ENCODE measurements around the gene ADIG.
A peak's percentile ranks its signal among the peaks of the same experiment; 100 is the strongest.

ADIG gene

DNA sequence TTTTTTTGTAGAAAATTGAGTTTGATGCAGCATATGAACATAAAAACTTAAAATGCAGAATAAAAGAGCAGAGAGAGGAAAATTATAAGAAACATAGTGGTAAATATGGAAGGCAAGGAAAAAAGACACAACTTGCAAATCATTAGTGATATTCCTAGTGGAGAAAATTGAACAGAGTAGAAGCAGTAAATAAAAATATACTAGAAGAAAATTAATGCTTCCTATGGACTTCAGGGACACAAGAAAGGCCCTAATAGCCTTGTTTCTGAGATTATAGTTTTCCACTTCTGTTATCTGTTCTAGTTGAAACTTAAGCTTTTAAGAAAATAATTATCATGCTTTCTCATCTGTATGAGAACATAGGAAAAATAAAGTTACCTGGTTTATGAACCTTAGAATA, 25.6 kb upstream of the ADIG start:
- no peak for TF ChIP-seq JUND (IDR thresholded peaks at IDR 0.05; ENCODE audit: low read depth)
- in situ Hi-C loops (cut with HindIII; ENCODE audit: low pct_unique_long_range_greater_than_20kb, low sequenced_read_pairs), result no loop called here
- DNase-seq (ENCODE audit: low read depth in 1 of 2, low spot score in 1 of 2), result no peak

DNA sequence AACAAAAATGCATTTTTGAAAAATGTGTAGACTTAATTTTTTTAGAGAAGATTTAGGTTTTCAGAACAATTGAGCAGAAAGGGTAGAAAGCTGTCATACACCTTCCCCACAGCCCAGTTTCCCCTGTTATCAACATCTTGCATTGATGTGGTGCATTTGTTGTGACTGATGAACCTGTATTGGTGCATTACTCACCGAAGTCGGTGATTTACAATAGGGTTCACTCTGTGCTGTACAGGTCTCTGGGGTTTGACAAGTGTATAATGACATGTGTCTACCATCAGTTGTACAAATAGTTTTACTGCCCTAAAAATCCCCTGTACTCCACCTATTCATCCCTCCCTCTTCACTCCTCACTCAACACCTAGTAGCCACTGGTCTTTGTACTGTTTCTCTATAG, 23.8 kb upstream of the ADIG start:
- no peak for TF ChIP-seq JUND (IDR thresholded peaks at IDR 0.05; ENCODE audit: low read depth)
- in situ Hi-C loops (cut with HindIII; ENCODE audit: low pct_unique_long_range_greater_than_20kb, low sequenced_read_pairs), result no loop called here
- DNase-seq (ENCODE audit: low read depth in 1 of 2, low spot score in 1 of 2), result no peak

DNA sequence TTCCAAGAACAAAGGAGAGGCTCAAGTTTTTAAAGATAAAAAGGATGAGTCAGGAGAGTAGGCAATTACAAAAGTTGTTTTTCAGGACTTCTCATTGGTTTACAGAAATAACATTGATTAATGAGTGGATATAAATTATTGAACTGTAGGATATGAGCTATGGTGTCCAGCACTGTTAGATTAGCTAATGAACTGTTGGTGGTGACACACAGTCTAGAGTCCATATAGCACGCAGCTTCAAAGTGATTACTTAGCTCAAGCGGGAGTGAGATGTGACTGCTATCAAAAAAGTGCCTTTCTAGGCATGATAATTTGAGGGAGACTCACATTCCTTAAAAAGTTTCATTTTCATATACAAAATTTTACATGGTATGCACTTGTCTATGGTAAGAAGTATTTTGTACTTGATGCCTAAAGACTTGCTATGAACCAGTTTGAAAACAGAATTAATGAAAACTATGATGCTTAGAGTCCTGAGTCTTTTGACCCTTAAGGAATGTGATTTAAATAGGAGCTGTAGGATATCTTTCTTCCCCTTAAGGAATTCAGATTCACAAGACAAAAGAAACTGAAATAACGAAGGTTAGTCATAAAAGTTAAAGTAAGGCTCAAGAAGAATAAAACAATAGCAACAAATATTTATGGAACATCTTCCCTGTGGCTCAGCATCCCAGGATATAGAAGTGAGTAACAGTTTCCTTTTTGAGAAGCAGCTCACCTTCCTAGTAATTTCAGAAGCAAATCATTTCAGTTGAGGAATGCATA, 22.2 kb upstream of the ADIG start:
- no peak for TF ChIP-seq JUND (IDR thresholded peaks at IDR 0.05; ENCODE audit: low read depth)
- in situ Hi-C loops (cut with HindIII; ENCODE audit: low pct_unique_long_range_greater_than_20kb, low sequenced_read_pairs), result no loop called here
- DNase-seq (ENCODE audit: low read depth in 1 of 2, low spot score in 1 of 2), result no peak

- no peak for DNase-seq (ENCODE audit: low read depth in 1 of 2, low spot score in 1 of 2)
- TF ChIP-seq JUND (IDR thresholded peaks at IDR 0.05; ENCODE audit: low read depth), result no peak
- in situ Hi-C loops (cut with HindIII; ENCODE audit: low pct_unique_long_range_greater_than_20kb, low sequenced_read_pairs), result no loop called here
Measured at GRCh38 chr20:38559764-38560163, 21.2 kb upstream of the ADIG start.

- DNase-seq (ENCODE audit: low read depth in 1 of 2, low spot score in 1 of 2), result no peak
- in situ Hi-C loops (cut with HindIII; ENCODE audit: low pct_unique_long_range_greater_than_20kb, low sequenced_read_pairs), result no loop called here
- no peak for TF ChIP-seq JUND (IDR thresholded peaks at IDR 0.05; ENCODE audit: low read depth)
Measured at GRCh38 chr20:38563802-38564431, 17.1 kb upstream of the ADIG start.

DNA sequence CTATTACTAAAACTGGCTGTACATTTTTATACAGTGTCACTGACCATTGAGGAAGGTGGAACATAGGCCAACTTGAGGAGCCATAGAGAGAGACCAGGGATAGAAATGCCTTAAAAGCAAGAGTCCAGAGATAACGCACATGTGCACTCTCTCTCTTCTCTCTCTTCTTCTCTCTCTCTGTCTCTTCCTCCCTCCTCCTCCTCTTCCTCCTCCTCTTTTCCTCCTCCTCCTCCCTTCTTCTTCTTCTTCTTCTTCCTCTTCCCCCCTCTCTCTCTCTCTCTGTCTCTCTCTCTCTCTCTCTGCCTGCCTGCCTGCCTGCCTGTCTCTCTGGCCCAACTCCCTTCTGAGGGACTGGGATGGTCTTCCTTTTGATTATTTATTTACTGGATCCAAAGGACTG, 16.3 kb upstream of the ADIG start:
- no peak for DNase-seq (ENCODE audit: low read depth in 1 of 2, low spot score in 1 of 2)
- in situ Hi-C loops (cut with HindIII; ENCODE audit: low pct_unique_long_range_greater_than_20kb, low sequenced_read_pairs), result no loop called here
- no peak for TF ChIP-seq JUND (IDR thresholded peaks at IDR 0.05; ENCODE audit: low read depth)

DNA sequence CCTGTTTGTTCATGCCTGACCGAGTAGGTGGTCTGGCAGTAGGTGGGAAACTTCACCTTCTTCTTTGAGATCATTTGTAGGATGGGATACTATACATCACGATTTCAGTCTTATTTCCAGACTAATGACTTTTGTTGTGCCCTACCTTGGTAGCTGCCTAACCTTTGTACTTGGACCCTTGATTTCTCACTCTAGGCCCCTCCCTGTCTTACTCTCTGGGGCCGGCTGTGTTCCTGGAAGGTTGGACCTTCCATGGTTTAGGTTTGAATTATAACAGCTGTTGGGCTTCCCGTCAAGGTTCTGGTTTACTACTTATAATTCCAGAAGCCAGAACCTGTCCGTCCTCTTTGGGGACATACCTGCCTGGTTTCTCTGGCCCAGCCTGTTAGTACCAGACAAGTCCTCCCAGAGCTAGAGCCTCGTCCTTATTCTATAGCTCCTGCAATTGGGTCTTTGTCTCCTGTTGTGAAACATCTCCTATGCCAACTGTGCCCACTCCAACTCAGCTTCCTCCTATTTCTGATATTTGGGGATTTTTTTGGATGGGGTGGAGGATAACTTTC, 14.9 kb upstream of the ADIG start:
- DNase-seq (ENCODE audit: low read depth in 1 of 2, low spot score in 1 of 2), result peak in 1 of 2 experiments; percentile 75
- TF ChIP-seq JUND (IDR thresholded peaks at IDR 0.05; ENCODE audit: low read depth), result no peak
- in situ Hi-C loops (cut with HindIII; ENCODE audit: low pct_unique_long_range_greater_than_20kb, low sequenced_read_pairs), result no loop called here

DNA sequence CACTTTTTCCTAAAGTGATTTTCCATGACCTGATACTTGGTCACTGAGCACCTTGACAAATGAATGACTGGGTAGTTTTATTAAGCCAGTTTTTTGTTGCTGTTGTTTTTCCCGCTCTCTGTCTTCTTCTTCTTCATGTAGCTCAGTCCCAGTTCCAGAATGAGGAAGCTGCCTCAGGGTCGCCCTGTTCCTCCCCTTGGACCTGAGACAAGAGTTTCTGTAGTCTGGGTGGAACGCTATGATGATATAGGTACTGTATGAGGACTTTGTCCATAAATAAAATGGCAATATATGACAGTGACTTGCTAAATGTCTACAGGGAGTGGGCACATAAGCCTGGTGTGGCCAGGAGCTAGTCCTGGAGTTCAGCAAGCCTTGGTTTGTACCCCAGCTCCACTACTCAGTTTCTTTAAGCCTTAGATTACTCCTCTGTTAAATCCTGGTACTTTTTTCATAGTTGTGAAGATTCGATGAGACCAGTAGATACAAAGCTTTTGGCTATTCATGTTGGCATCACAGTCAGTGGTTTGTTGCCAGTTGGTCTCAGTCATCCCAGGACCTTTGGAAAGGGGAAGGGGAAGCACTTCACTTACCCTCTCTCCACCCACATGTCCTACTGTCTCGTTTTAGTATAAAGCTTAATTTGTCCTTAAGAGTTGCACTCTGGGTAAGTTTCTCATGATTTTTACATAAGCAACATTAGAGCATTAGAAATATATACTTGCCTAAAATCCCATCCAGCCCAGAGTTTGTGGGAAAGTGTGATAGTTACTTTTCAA, 11.1 kb upstream of the ADIG start:
- TF ChIP-seq JUND (IDR thresholded peaks at IDR 0.05; ENCODE audit: low read depth), result no peak
- no peak for DNase-seq (ENCODE audit: low read depth in 1 of 2, low spot score in 1 of 2)
- in situ Hi-C loops (cut with HindIII; ENCODE audit: low pct_unique_long_range_greater_than_20kb, low sequenced_read_pairs), result no loop called here

DNA sequence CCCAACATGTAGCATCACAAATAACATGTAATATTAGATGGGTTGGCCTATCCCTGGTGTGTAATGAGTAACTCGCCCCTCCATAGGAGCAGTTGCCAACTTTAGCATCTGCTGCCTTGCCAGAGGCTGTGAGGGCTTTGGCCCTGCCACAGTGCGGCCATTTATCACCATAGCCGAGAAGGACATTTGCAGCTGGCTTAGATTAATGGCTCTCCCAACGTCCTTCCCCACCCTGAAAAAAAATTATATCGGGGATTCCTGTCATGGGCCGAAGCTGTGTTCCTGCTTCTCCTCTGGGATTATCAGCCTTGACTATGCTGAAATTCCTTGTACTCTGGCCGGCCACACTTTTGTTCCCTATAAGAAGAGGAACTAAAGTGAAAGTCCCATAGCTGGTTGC, 7.6 kb upstream of the ADIG start:
- TF ChIP-seq JUND (IDR thresholded peaks at IDR 0.05; ENCODE audit: low read depth), result no peak
- DNase-seq (ENCODE audit: low read depth in 1 of 2, low spot score in 1 of 2), result no peak
- in situ Hi-C loops (cut with HindIII; ENCODE audit: low pct_unique_long_range_greater_than_20kb, low sequenced_read_pairs), result no loop called here

DNA sequence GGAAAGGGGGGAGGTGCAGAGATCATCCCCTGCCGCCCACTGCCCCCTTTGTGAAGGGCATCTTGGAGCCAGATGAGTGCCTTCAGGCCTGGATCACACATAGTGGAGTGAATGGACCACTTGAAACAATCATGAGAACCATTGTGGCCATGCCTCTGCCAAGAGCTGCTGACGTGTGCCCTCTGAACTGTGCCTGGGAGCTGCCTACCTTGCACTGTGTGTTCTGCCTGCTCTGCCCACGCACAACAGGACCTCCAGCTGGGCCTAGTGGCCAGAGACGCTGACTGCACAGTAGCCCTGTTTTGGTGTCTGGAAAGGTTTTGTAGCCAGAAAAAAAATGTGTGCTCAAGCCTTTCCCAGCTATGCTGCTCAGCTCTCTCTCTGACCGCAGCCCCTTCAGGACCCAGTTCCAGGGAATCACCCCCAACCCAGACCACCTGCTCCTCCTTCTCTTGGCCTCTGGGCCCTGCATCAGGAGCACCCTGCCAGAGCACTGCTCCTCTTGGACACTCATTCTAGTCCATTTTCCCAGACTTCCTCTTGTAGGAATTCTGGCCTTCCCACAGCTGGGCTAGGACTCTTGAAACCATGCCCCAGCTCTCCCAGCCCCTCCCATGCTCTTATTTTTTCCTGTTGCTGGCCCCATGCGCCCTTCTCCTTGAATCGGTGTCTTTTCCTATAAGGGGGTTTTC, 1.6 kb upstream of the ADIG start:
- no peak for DNase-seq (ENCODE audit: low read depth in 1 of 2, low spot score in 1 of 2)
- TF ChIP-seq JUND (IDR thresholded peaks at IDR 0.05; ENCODE audit: low read depth), result no peak
- in situ Hi-C loops (cut with HindIII; ENCODE audit: low pct_unique_long_range_greater_than_20kb, low sequenced_read_pairs), result no loop called here

GRCh38 chr20:38579921-38580320, 1.1 kb upstream of the ADIG start:
- in situ Hi-C loops (cut with HindIII; ENCODE audit: low pct_unique_long_range_greater_than_20kb, low sequenced_read_pairs), result no loop called here

GRCh38 chr20:38581830-38582358, 897 bp downstream of the ADIG start:
- no peak for TF ChIP-seq JUND (IDR thresholded peaks at IDR 0.05; ENCODE audit: low read depth)
- in situ Hi-C loops (cut with HindIII; ENCODE audit: low pct_unique_long_range_greater_than_20kb, low sequenced_read_pairs), result no loop called here

More at GRCh38 chr20:38579921-38580320, 1.1 kb upstream of the ADIG start:
- DNase-seq (ENCODE audit: low read depth in 1 of 2, low spot score in 1 of 2), result no peak
- no peak for TF ChIP-seq JUND (IDR thresholded peaks at IDR 0.05; ENCODE audit: low read depth)

More at GRCh38 chr20:38581830-38582358, 897 bp downstream of the ADIG start:
- DNase-seq (ENCODE audit: low read depth in 1 of 2, low spot score in 1 of 2), result no peak

Data from T47D (cell line).